Retinal pigment epithelial cell (primary cell): ENCODE data around the gene DLG5.

Source experiments
- DNase-seq: peaks from one replicate; pipeline ENCODE4 v3.0.0-alpha.2; 2010; ENCODE audit warnings: low read depth
- H3K4me3 ChIP-seq: 2 replicates; pipeline ENCODE4 v1.5.1; 2011; ENCODE audit warnings: mild to moderate bottlenecking, low read length, control low read depth, moderate library complexity
- TF ChIP-seq, protein P1 (sequence below): conservative IDR thresholded peaks from 2 replicates; pipeline ENCODE4 v1.5.1; 2011; ENCODE audit warnings: low read depth, low read length, control low read depth, inconsistent platforms

The DLG5 gene, protein sequence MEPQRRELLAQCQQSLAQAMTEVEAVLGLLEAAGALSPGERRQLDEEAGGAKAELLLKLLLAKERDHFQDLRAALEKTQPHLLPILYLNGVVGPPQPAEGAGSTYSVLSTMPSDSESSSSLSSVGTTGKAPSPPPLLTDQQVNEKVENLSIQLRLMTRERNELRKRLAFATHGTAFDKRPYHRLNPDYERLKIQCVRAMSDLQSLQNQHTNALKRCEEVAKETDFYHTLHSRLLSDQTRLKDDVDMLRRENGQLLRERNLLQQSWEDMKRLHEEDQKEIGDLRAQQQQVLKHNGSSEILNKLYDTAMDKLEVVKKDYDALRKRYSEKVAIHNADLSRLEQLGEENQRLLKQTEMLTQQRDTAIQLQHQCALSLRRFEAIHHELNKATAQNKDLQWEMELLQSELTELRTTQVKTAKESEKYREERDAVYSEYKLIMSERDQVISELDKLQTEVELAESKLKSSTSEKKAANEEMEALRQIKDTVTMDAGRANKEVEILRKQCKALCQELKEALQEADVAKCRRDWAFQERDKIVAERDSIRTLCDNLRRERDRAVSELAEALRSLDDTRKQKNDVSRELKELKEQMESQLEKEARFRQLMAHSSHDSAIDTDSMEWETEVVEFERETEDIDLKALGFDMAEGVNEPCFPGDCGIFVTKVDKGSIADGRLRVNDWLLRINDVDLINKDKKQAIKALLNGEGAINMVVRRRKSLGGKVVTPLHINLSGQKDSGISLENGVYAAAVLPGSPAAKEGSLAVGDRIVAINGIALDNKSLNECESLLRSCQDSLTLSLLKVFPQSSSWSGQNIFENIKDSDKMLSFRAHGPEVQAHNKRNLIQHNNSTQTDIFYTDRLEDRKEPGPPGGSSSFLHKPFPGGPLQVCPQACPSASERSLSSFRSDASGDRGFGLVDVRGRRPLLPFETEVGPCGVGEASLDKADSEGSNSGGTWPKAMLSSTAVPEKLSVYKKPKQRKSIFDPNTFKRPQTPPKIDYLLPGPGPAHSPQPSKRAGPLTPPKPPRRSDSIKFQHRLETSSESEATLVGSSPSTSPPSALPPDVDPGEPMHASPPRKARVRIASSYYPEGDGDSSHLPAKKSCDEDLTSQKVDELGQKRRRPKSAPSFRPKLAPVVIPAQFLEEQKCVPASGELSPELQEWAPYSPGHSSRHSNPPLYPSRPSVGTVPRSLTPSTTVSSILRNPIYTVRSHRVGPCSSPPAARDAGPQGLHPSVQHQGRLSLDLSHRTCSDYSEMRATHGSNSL (N-terminal part only)

DNA sequence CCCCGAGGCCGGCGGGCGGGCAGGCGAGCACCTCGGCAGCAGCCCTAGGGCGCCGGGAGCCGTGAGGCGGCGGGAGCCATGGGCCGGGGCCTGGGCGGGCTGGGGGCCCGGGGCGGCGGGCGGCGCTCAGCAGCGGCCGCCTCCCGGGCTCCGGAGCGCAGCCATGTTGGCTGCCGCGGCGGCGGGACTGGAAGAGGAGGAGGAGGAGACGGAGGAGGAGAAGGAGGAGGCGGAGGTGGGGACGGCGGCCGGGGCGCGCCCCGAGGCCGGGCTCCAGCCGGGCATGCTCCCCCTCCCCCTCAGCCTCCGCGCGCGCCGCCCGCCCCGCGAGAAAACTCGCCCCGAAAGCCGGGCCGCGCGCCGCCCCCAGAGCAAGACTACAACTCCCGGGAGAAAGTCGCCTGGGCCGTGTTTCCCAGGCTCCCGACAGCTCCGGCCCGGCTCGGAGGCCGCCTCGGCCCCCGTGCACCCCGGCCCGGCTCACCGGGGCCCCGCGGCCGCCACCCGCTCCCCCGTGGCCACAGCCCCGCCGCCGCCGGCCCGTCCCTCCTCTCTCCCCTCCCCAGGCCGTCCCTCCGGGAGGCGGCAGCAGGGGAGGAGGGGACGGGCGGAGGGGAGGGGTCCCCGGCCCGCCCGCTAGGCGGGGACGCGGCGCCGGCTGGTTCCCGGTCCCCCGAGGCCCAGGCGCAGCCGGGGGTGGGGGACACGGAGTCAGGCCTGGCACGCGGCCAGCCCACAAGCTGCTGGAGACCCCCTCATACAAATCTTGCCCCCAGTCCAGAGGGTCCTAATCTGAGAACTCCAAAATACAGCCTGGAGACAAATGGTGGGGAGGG lies at the start of gene DLG5:
Gene DLG5 (minus strand): TSS at position 190 of the 836 bp plus-strand sequence. CDS start 235 bp downstream, outside the sequence.
- TF ChIP-seq, protein P1, sequence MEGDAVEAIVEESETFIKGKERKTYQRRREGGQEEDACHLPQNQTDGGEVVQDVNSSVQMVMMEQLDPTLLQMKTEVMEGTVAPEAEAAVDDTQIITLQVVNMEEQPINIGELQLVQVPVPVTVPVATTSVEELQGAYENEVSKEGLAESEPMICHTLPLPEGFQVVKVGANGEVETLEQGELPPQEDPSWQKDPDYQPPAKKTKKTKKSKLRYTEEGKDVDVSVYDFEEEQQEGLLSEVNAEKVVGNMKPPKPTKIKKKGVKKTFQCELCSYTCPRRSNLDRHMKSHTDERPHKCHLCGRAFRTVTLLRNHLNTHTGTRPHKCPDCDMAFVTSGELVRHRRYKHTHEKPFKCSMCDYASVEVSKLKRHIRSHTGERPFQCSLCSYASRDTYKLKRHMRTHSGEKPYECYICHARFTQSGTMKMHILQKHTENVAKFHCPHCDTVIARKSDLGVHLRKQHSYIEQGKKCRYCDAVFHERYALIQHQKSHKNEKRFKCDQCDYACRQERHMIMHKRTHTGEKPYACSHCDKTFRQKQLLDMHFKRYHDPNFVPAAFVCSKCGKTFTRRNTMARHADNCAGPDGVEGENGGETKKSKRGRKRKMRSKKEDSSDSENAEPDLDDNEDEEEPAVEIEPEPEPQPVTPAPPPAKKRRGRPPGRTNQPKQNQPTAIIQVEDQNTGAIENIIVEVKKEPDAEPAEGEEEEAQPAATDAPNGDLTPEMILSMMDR = no peak
- peak within 1 kb of the TSS; percentile 76 for H3K4me3 ChIP-seq
- DNase-seq = no peak

DNA sequence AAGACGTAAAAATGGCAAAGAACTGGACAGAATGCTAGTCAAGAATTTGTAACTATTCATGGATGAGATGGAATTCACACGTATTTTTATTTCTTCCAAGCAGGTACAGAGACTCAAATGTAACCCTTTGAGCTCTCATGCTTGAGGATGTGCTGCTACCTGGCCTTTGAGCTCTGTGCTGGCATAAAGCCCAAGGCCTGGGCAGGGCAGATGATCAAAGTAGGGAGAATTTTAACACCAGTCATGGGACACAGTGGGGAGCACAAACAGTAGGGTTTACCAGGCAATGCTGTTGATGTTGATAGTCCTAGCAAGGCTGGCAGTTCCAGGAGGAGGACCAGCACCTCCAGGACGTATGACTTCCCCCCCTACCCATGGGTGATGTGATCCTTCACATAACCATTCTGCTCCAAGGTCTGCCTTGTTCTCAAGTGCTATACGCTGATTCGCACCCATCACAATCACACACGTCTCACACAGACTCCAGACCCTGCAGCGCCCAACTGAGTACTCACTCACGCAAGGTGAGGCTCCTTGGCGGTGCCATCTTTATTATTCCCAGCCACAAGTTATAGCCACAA lies 48.6 kb upstream of the DLG5 start:
- H3K4me3 ChIP-seq = no peak overlapping the region
- TF ChIP-seq, protein P1 = no peak
- no peak for DNase-seq

DNA sequence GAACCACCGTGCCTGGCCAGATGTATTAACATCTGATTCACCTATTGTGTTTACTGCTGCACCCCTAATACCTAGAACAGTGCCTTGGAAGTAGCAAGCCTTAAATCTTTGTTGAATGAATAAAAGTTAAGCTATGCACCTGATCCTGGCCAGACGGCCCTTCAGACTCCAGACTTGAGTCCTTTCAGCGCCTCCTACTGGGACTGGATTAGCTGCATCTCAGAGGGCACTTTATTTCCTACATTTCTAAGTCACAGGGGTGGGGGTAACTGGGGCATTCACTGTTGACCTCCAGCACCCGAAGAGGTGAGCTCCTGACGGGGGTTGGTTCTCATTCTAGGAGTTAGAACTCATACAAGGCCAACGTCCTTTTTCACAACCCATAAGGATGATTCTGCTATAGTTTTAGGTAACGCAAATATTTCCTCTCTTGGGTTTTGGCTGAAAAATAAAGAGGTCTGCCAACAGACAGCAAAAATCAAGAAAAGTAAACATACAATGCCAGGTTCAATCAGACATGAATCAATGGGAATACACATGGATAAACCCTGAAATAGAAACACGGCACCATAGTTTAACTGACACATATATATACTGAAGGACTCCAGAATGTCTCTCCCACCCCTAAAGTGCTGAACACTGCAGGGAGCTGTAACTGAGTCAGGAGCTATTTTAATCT lies 48.0 kb upstream of the DLG5 start:
- no peak for DNase-seq
- TF ChIP-seq, protein P1 = peak; percentile 68
- H3K4me3 ChIP-seq = no peak overlapping the region

DNA sequence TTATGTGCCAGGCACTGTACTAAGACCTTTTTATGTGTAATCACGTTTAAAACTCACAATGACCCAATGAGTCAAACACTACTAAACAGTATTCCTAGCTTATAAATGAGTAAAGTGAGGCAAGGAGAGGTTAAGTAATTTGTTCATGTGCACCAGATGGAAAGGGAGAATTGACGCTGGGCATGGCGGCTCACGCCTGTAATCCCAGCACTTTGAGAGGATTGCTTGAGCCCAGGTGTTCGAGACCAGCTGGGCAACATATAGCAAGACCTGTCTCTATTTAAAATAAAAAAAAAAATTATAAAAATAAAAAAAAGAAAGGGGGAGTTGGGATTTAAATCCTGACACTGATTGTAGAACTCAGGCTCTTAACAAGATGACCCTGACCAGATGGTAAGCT lies 46.7 kb upstream of the DLG5 start:
- no peak for DNase-seq
- no peak overlapping the region for H3K4me3 ChIP-seq
- TF ChIP-seq, protein P1 = no peak

DNA sequence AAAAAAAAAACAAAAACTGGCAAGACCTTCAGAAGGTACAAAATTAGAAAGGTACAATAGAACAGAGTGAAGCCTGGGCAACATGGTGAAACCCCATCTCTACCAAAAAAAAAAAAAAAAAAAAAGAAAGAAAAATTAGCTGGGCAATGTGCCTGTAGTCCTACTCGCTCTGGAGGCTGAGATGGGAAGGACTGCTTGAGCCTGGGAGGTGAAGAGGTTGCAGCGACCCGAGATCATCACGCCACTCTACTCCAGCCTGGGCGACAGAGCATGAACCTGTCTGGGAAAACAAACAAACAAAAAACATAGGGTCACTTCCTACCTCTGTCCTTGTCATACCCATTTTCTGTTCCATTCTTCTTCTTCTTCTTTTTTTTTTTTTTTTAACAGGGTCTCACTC lies 45.6 kb upstream of the DLG5 start:
- TF ChIP-seq, protein P1 = no peak
- no peak overlapping the region for H3K4me3 ChIP-seq
- no peak for DNase-seq
